Measurements from ENCODE around the gene ARMC6.

DNA sequence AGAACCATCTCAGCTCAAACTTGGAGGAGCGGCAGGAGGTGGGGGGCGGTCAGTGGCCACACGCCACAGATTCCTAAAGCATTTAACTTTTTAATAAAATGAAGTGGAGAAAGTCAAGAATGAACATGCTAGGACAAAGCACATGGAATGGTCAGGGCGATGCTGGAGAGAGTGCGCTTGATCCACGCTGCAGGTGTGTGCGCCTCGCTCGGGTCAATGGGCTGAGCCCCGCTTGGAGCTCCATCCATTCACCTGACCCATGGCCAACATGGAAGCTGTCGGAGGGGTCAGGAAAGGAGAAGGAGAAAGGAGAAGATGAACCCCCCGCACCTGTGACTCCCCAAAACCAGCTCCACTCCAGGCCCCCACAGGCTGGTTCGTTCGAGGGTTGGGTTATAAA lies 41.9 kb upstream of the ARMC6 start:
- TF ChIP-seq POLR2AphosphoS5 (IDR thresholded peaks at IDR 0.05) (no peak), POLR2A (IDR thresholded peaks at IDR 0.05) (no peak), CTCF (IDR thresholded peaks at IDR 0.05) (no peak)

Data from suprapubic skin (tissue), 4 donors.